CD14-positive monocyte (primary cell): ENCODE results near the gene FOCAD. TPM values are rescaled to one million over a fixed set of nuclear protein-coding genes. Genes with fewer than 3 reads are reported as not detected.

ENCODE experiments used
- DNase-seq, 3 donors: peaks; one replicate each; pipeline ENCODE4 v3.0.0-alpha.2; 2011 to 2022
- H2AFZ ChIP-seq: 2 replicates; pipeline ENCODE4 v1.6.0; 2012; ENCODE audit warnings: mild to moderate bottlenecking, low read depth, low read length, inconsistent platforms; ENCODE audit not compliant: insufficient read depth, poor library complexity, severe bottlenecking
- H3K27ac ChIP-seq, 2 donors: 1 replicate in 1 of 2; 2 replicates in 1 of 2; pipeline ENCODE4 v1.5.1; 2012 to 2013; ENCODE audit warnings: low read length in 2 of 2, control low read depth in 1 of 2, inconsistent platforms in 1 of 2, low read depth in 1 of 2, mild to moderate bottlenecking in 1 of 2
- H3K27me3 ChIP-seq, 2 donors: one replicate each; pipeline versions ENCODE4 v1.6.0 to v1.6.1; 2011 to 2013; ENCODE audit warnings: low read length in 2 of 2; ENCODE audit not compliant: control insufficient read depth in 2 of 2, insufficient read depth in 2 of 2
- H3K36me3 ChIP-seq, 2 donors: replicated peaks in 1 of 2; 1 replicate in 1 of 2; 2 replicates in 1 of 2; pipeline versions ENCODE4 v1.5.1 to v1.6.1; 2012 to 2013; ENCODE audit warnings: low read length in 2 of 2, control low read depth in 1 of 2, inconsistent platforms in 1 of 2, mild to moderate bottlenecking in 1 of 2; ENCODE audit not compliant: insufficient read depth in 2 of 2, control insufficient read depth in 1 of 2
- H3K4me1 ChIP-seq, 2 donors: 1 replicate in 1 of 2; 2 replicates in 1 of 2; pipeline versions ENCODE4 v1.5.1 to v1.6.1; 2012 to 2013; ENCODE audit warnings: low read length in 2 of 2, control low read depth in 1 of 2, inconsistent platforms in 1 of 2, mild to moderate bottlenecking in 1 of 2, moderate library complexity in 1 of 2; ENCODE audit not compliant: insufficient read depth in 2 of 2, control insufficient read depth in 1 of 2
- H3K4me2 ChIP-seq: replicated peaks from 2 replicates; pipeline ENCODE3; 2012; ENCODE audit warnings: low read length, moderate library complexity, mild to moderate bottlenecking; ENCODE audit not compliant: poor library complexity, severe bottlenecking; ENCODE audit errors: extremely low read depth
- H3K4me3 ChIP-seq, 3 experiments: fragments of 200-600 bp in 1 of 3; sonication (generic) in 1 of 3; replicated peaks in 1 of 3; 1 replicate in 2 of 3; 2 replicates in 1 of 3; pipeline ENCODE4 v1.5.1; 2011 to 2013; ENCODE audit warnings: low read length in 3 of 3, mild to moderate bottlenecking in 3 of 3, control low read depth in 2 of 3, low read depth in 2 of 3, inconsistent platforms in 1 of 3, moderate library complexity in 1 of 3
- H3K79me2 ChIP-seq: 2 replicates; pipeline ENCODE4 v1.6.0; 2012; ENCODE audit warnings: mild to moderate bottlenecking, control low read depth, inconsistent platforms, low read length, moderate library complexity; ENCODE audit not compliant: insufficient read depth
- H3K9ac ChIP-seq: 2 replicates; pipeline ENCODE4 v1.6.0; 2017; ENCODE audit warnings: low read length, mild to moderate bottlenecking; ENCODE audit not compliant: insufficient read depth, poor library complexity, severe bottlenecking
- H3K9me3 ChIP-seq, 2 donors: replicated peaks in 1 of 2; 1 replicate in 1 of 2; 2 replicates in 1 of 2; pipeline versions ENCODE4 v1.5.1 to v1.6.1; 2012 to 2013; ENCODE audit warnings: low read length in 2 of 2, control low read depth in 1 of 2; ENCODE audit not compliant: control insufficient read depth in 1 of 2, insufficient read depth in 1 of 2
- H4K20me1 ChIP-seq: 2 replicates; pipeline ENCODE4 v1.6.0; 2012; ENCODE audit warnings: mild to moderate bottlenecking, low read length, control low read depth, moderate library complexity; ENCODE audit not compliant: insufficient read depth
- H3K27ac Mint-ChIP-seq, 7 donors: one replicate each; pipeline ENCODE4 v1.8.0; 2020; ENCODE audit warnings: mild to moderate bottlenecking in 7 of 7, mixed read lengths in 7 of 7, moderate library complexity in 6 of 7, inconsistent platforms in 2 of 7
- H3K27me3 Mint-ChIP-seq, 3 donors: one replicate each; pipeline ENCODE4 v1.8.0; 2021 to 2022; ENCODE audit warnings: low read depth in 3 of 3, mild to moderate bottlenecking in 3 of 3, mixed read lengths in 3 of 3, moderate library complexity in 3 of 3, inconsistent platforms in 1 of 3
- H3K36me3 Mint-ChIP-seq, 2 donors: one replicate each; pipeline ENCODE4 v1.8.0; 2020; ENCODE audit warnings: mixed read lengths in 2 of 2, inconsistent platforms in 1 of 2, mild to moderate bottlenecking in 1 of 2
- H3K4me1 Mint-ChIP-seq: one replicate; pipeline ENCODE4 v1.8.0; 2020; ENCODE audit warnings: mild to moderate bottlenecking, mixed read lengths
- H3K4me3 Mint-ChIP-seq, 2 donors: one replicate each; pipeline ENCODE4 v1.8.0; 2020; ENCODE audit warnings: mild to moderate bottlenecking in 2 of 2, mixed read lengths in 2 of 2, moderate library complexity in 1 of 2
- H3K9me3 Mint-ChIP-seq, 7 donors: one replicate each; pipeline ENCODE4 v1.8.0; 2020 to 2022; ENCODE audit warnings: mixed read lengths in 7 of 7, mild to moderate bottlenecking in 6 of 7, moderate library complexity in 6 of 7, inconsistent platforms in 2 of 7
- WGBS: methylation state at CpG from one replicate; pipeline ENCODE4 v1.1.5; 2013; ENCODE audit warnings: missing lambda C conversion rate; ENCODE audit not compliant: insufficient coverage; 5-methylcytosine and 5-hydroxymethylcytosine counted together
- intact Hi-C, 2 donors: fragments of 100-400 bp; cut with micrococcal nuclease; formaldehyde crosslinking; loops; one replicate each; pipeline versions ENCODE4 v1.15.0 to v1.15.1; 2023
- polyA plus RNA-seq, 3 donors: library from polyadenylated mRNA; depleted of rRNA in 1 of 3; unstranded in 2 of 3; stranded (reverse) in 1 of 3; fragments of 300-500 nt in 2 of 3; fragments of >200 nt in 1 of 3; fragmentation: Illumina TruSeq in 2 of 3; gene quantifications; 1 replicate in 2 of 3; 2 replicates in 1 of 3; pipeline ENCODE4 v1.2.3, GENCODE V29; 2012 to 2021
- TF ChIP-seq, protein P1 (sequence below): fragments of 200-600 bp; IDR thresholded peaks from one replicate; pipeline ENCODE4 v1.8.0; 2022; ENCODE audit warnings: antibody characterized with exemption, mild to moderate bottlenecking

The FOCAD gene
- polyA plus RNA-seq, 3 donors, result 4.9 to 6.3 (median 5.1) TPM

GRCh38 chr9:20788526-20789451, 104.7 kb downstream of the FOCAD start:
- Mint-ChIP-seq H3K27me3 (peaks cover 0 to 2% (median 0%) of the 10 kb centered on the region in 3 donors), H3K27ac (no peak overlapping the region), H3K36me3 (peaks cover 27 to 37% of the 10 kb centered on the region in 2 donors), H3K4me1 (no peaks in the 10 kb centered on the region), H3K9me3 (no peaks in the 10 kb centered on the region), H3K4me3 (no peak overlapping the region)
- Histone ChIP-seq H3K9ac (no peak overlapping the region), H3K27me3 (no peaks in the 10 kb centered on the region), H3K79me2 (no peaks in the 10 kb centered on the region), H3K27ac (no peak overlapping the region), H3K4me2 (no peak overlapping the region), H3K4me1 (no peaks in the 10 kb centered on the region), H3K4me3 (no peak overlapping the region), H2AFZ (no peak overlapping the region), H3K9me3 (no peaks in the 10 kb centered on the region), H4K20me1 (no peaks in the 10 kb centered on the region), H3K36me3 (peaks cover 8 to 20% of the 10 kb centered on the region in 2 donors)
- intact Hi-C loops, result no loop called here
- TF ChIP-seq, protein P1, sequence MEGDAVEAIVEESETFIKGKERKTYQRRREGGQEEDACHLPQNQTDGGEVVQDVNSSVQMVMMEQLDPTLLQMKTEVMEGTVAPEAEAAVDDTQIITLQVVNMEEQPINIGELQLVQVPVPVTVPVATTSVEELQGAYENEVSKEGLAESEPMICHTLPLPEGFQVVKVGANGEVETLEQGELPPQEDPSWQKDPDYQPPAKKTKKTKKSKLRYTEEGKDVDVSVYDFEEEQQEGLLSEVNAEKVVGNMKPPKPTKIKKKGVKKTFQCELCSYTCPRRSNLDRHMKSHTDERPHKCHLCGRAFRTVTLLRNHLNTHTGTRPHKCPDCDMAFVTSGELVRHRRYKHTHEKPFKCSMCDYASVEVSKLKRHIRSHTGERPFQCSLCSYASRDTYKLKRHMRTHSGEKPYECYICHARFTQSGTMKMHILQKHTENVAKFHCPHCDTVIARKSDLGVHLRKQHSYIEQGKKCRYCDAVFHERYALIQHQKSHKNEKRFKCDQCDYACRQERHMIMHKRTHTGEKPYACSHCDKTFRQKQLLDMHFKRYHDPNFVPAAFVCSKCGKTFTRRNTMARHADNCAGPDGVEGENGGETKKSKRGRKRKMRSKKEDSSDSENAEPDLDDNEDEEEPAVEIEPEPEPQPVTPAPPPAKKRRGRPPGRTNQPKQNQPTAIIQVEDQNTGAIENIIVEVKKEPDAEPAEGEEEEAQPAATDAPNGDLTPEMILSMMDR, result no peak
- no peak for DNase-seq
- WGBS, result 86% methylated on average over 2 of the region's 3 CpGs

DNA sequence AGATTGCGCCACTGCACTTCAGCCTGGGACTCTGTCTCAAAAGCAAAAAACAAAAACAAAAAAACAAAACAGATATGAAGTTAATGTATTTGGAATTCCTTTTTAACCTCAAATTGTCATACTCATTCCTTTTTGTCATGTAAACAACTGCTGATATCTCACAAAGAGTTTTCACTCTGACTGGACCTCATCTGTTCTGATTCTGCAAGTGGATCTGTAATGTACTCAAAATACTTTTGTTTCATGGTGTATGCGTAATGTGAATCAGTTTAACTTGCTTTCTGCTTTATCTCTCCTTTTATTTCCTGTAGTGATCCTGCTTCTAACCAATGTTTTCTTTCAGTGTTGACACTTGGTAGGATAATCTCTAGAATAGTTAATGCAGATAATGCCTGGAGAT, 106.7 kb downstream of the FOCAD start:
- no peak overlapping the region for H3K4me3 Mint-ChIP-seq
- Histone ChIP-seq H4K20me1 (no peaks in the 10 kb centered on the region), H3K9ac (no peak overlapping the region), H3K27ac (no peak overlapping the region), H3K36me3 (peaks cover 8 to 20% of the 10 kb centered on the region in 2 donors), H2AFZ (no peak overlapping the region), H3K4me3 (no peak overlapping the region), H3K27me3 (no peaks in the 10 kb centered on the region), H3K4me2 (no peak overlapping the region), H3K79me2 (no peaks in the 10 kb centered on the region), H3K9me3 (no peaks in the 10 kb centered on the region), H3K4me1 (no peaks in the 10 kb centered on the region)
- DNase-seq, result no peak
- H3K4me1 Mint-ChIP-seq, result no peaks in the 10 kb centered on the region
- intact Hi-C loops, result no loop called here
- H3K36me3 Mint-ChIP-seq, result peaks cover 25 to 36% of the 10 kb centered on the region in 2 donors
- TF ChIP-seq, protein P1, result no peak
- peaks cover 0 to 3% (median 0%) of the 10 kb centered on the region in 3 donors for H3K27me3 Mint-ChIP-seq
- no CpG with 5 or more reads among the region's 2 CpGs for WGBS
- no peak overlapping the region for H3K27ac Mint-ChIP-seq
- peaks cover 0 to 4% (median 0%) of the 10 kb centered on the region in 7 donors for H3K9me3 Mint-ChIP-seq
